ENCODE measurements around the gene RTKN. TPM values are rescaled to one million over a fixed set of nuclear protein-coding genes. Genes with fewer than 3 reads are reported as not detected.
"Not testable (repeated sequence)": the region's sequence is repeated elsewhere in the genome, so short reads cannot be mapped to it uniquely, and the experiment has no call there.

Gene RTKN, protein sequence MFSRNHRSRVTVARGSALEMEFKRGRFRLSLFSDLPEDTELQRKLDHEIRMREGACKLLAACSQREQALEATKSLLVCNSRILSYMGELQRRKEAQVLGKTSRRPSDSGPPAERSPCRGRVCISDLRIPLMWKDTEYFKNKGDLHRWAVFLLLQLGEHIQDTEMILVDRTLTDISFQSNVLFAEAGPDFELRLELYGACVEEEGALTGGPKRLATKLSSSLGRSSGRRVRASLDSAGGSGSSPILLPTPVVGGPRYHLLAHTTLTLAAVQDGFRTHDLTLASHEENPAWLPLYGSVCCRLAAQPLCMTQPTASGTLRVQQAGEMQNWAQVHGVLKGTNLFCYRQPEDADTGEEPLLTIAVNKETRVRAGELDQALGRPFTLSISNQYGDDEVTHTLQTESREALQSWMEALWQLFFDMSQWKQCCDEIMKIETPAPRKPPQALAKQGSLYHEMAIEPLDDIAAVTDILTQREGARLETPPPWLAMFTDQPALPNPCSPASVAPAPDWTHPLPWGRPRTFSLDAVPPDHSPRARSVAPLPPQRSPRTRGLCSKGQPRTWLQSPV
- polyA plus RNA-seq (ENCODE audit: insufficient read length in 12 of 12), result 10 to 100 TPM in 11 of 12 donors, not detected in 1; 32.5 to 58.4 (median 47.7) TPM
- long read RNA-seq, donor 1, partial matches to known transcripts, result 36 of 94 reads
- long read RNA-seq, donor 1, other reads (novel, unspliced or antisense), result 46 of 94 reads
- long read RNA-seq, donor 2, transcript RTKN-202 (12 exons, 2,142 nt), result major isoform, 8 of 13 reads
- long read RNA-seq, donor 2, partial matches to known transcripts, result 0 of 13 reads
- long read RNA-seq, donor 2, other reads (novel, unspliced or antisense), result 0 of 13 reads
- long read RNA-seq, donor 3, partial matches to known transcripts, result 0 of 7 reads
- long read RNA-seq, donor 3, other reads (novel, unspliced or antisense), result 0 of 7 reads
- long read RNA-seq, donor 4, partial matches to known transcripts, result 0 of 1 reads
- long read RNA-seq, donor 4, other reads (novel, unspliced or antisense), result 0 of 1 reads
- long read RNA-seq, donor 5, transcript RTKN-203 (13 exons, 2,646 nt), result major isoform, 5 of 23 reads
- long read RNA-seq, donor 5, transcript RTKN-202 (12 exons, 2,142 nt), result major isoform, 5 of 23 reads
- long read RNA-seq, donor 5, partial matches to known transcripts, result 9 of 23 reads
- long read RNA-seq, donor 5, other reads (novel, unspliced or antisense), result 0 of 23 reads
- long read RNA-seq, donor 6, partial matches to known transcripts, result 0 of 3 reads
- long read RNA-seq, donor 6, other reads (novel, unspliced or antisense), result 0 of 3 reads
- long read RNA-seq, donor 7, partial matches to known transcripts, result 0 of 5 reads
- long read RNA-seq, donor 7, other reads (novel, unspliced or antisense), result 0 of 5 reads
- long read RNA-seq, donor 8, partial matches to known transcripts, result 7 of 12 reads
- long read RNA-seq, donor 8, other reads (novel, unspliced or antisense), result 0 of 12 reads
- long read RNA-seq, donor 9, partial matches to known transcripts, result 0 of 4 reads
- long read RNA-seq, donor 9, other reads (novel, unspliced or antisense), result 0 of 4 reads
- long read RNA-seq, donor 10, transcript RTKN-201 (12 exons, 2,220 nt), result major isoform, 6 of 20 reads
- long read RNA-seq, donor 10, partial matches to known transcripts, result 6 of 20 reads
- long read RNA-seq, donor 10, other reads (novel, unspliced or antisense), result 0 of 20 reads
- long read RNA-seq, donor 11, partial matches to known transcripts, result 0 of 11 reads
- long read RNA-seq, donor 11, other reads (novel, unspliced or antisense), result 7 of 11 reads

DNA sequence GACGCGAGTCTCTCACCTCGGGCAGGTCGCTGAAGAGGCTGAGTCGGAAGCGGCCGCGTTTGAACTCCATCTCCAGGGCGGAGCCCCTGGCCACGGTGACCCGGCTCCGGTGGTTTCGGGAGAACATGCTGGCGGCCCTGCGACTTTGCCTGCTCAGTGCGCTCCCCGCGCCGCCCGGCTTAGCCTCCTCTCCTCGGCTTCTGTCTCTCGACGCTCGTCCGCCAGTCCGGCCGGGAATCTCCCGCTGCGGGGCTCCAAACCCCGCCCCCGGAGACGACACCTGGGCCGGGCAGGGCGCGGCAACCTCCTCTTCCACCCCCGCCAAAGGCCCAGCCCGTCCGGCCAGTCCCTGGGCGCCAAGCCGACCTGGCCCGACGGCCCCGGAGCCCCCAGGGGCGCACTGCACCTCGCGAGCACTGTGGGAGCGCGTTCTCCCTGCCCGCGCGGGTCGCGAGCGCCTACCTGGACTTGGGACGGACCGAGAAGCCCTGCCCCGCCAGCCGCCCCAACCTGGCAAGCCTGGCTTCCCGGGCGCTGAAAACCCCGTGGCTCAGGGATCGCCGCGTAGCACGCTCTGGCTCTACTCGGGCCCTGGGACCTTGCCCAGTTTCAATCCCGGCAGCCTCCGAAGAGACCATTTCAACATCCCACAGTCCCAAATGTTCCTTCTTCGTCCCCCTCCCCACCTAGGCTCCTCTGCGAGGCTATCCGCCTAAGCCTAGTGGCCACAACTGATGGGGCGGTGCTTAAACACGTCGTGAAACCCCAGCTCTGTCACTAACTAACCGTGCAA is at the start of gene RTKN:
Gene RTKN, minus strand, starts transcription at position 248 of the 793 bp plus-strand sequence. Its CDS starts 121 bp downstream, at position 127.
- DNase-seq, result peak; percentile 38

DNA sequence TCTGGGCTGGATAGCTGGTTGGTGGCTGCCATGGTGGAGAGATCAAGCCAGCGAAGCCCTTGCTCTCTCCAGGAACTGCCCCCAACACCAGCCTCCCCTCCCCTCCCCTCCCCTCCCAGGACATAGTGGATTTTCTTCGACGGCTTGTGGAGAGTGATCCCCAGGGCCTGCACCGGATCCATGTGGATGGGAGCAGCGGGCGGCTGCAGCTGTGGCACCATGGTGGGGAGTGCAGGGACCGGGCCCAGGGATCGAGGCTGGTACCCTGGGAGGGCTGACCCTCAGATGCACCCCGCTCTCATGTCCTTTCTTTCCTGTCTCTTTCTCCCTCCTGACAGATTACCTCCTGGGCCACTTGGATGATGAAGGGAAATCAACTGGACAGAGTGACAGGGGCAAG is 48.2 kb upstream of the RTKN start:
- DNase-seq, result no peak

DNA sequence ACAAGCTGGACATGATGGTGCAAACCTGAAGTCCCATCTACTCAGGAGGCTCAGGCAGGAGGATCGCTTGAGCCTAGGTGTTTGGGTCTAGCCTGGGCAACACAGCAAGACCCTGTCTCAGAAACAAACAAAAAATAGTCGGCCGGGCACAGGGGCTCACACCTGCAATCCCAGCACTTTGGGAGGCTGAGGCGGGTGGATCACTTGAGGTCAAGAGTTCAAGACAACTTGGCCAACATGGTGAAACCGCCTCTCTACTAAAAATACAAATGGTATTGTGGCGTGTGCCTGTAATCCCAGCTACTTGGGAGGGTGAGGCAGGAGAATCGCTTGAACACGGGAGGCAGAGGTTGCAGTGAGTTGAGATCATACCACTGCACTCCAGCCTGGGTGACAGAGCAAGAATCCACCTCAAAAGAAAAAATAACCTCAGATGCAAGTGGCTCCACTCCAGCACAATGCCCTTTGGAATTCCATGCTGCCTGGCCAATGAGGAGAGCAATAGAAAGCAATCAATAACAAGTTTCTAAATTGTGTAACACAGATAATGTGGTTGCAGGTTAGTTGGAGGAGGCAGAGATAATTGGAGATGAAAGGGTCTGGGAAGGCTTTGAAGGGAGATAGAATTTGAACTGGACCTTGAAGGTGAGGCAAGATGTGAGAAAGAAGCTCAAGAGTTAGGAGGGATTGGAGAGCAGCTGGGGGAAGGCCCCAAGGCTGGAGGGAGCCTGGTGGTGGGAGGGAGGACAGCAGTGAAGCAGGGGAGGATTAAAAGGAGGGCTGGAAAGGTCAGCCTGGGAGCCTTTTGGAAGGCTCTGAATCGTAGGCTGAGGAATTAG is 47.1 kb upstream of the RTKN start:
- DNase-seq, result no peak

DNA sequence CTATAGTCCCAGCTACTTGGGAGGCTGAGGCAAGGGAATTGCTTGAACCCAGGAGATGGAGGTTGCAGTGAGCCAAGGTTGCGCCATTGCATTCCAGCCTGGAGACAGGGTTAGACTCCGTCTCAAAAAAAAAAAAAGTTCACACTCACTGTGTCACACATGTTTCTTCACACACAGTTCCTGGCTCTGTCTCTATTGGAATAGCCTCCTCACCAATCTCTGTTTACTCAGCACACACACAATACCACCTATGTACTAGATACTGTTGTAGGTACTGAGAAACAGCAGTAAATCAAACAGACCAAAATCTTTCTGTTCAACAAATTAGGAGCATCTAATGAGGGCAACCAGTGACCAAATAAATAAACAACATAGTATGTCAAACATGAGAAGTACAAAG is 44.4 kb upstream of the RTKN start:
- DNase-seq, result no peak

DNA sequence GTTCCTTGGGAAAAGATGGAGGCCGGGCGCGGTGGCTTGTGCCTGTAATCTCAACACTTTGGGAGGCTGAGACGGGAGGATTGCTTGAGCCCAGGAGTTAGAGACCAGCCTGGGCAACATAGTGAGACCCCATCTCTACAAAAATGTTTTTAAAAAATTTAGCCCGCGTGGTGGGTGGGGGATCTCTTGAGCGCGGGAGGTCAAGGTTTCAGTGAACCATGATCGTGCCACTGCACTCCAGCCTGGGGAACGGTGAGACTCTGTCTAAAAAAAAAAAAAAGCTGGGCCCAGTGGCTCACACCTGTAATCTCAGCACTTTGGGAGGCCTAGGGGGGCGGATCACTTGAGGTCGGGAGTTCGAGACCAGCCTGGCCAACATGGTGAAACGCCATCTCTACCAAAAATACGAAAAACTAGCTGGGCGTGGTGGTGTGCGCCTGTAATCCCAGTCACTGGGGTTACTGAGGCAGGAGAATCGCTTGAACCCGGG is 42.0 kb upstream of the RTKN start:
- DNase-seq, result not testable (repeated sequence)

DNA sequence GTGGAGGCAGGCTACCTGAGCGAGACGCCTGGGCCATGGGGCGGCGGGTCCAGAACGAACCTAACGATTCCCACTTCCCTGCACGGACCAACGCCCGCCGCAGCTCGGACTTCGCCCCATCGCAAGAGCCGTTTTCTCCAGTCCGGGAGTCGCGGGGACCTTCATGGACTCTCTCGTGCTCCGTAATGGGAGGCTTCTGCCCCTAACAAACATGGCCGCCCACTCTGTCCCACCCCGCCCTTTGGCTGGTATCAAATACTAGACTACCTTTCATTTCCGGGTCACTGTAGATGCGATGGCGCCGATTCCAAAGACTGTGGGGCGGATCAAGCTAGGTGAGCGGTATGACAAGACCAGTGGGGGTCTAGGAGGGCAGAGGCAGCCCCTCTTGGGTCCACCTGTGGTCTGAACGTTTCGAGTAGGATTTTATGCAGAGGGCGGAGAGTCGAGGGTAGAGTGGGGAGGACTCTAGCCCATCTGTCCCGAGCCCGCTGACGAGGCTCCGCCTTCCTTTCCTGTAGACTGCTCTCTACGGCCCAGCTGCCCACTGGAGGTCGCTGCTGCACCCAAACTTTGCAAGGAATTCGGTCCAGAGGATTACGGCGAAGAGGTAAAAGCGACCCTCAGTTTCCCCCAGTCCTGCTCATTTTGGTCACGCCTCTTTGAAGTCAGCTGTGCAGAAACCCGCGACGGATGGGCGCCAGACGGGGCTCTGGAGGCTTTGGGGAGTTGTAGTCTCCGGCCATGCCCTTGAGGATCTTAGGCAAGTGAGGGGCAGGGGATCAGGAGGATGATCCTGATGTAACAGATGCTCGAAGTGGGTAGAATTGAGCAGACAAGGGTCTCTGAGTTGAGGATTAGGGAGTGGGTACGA is 41.3 kb upstream of the RTKN start, which contains the start of the genes CCDC142 and TTC31:
Gene CCDC142, minus strand, starts transcription at position 198 of the 874 bp plus-strand sequence. Its CDS starts 161 bp downstream, at position 37.
Gene TTC31, plus strand, starts transcription at position 281 of the 874 bp plus-strand sequence. Its CDS starts 15 bp downstream, at position 296.
- DNase-seq, result peak; percentile 97

DNA sequence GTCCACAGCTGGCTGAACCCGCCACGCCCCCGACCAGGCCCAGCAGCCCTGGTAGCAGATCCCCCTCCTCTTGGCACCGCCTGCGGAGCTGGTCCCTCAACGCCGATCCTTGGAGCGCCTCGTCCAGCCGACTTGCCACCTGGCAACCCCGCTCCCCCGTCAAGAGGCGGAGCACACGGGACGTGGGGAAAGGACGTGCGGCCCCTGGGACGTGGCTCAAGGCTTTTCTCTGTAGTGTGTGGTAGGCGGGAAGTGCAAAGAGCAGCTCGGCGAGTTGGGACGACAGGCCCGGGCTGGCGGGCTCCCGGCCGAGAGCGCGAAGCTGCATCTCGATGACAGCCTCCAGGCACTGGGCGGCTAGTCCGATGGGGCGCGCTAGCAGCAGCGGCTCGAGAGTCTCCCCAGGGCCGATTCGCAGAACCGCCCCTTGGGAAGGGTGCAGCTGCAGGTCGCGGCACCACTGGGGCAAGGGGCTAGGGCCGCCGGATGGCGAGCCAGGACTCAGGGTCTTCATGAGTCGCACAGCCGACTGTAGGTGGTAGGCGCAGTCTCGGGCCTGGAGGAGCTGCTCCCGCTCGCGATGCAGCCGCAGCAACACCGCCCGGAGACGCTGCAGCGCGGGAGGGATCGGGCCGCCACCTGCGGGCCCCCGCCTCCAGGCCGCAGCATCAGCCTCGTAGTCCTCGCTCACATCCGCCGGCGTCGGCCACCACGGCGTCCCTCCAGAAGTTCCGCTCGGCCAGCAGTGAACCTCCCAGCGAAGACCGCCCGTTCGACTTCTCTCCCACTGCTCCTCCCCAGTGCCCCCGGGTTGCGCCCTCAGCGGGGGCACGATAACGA is 40.4 kb upstream of the RTKN start:
- no peak for DNase-seq

DNA sequence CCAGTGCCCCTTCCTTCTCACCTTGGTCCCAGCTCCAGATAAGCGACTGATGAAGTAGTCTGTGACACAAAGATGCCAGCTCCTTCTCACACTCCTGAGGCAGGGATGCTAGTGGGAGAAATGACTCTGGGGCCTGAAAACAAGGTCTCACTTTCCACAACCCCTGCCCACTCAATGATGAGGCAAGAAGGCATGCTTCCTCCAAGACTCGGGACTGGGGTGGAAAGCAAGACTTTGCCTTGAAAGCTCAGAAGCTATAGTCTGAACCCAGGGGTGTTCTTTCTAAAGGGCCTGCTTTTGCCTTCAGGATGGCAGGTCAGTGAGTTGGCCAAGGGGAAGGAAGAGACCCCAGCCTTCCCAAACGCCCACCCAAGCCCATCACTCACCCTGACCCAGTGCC is 39.7 kb upstream of the RTKN start:
- DNase-seq, result no peak

DNA sequence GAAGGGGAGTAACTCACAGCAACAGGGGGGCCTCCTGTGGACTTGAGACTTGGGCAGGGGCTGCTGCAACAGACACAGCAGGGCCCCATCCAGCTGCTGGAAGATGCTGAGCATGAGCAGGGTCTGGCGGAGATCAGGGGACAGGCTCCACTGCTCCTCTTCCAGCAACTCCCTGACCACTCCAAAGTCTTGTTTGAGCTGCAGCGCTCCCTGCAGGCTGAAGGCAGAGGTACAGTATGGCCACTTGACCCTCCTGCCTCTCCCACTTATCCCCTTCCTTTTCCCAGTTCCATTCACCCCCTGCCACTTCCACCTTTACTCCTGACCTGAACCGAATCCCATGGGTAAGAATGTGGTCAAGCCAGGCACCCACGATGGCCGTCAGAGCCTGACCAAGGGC is 33.2 kb upstream of the RTKN start:
- no peak for DNase-seq

DNA sequence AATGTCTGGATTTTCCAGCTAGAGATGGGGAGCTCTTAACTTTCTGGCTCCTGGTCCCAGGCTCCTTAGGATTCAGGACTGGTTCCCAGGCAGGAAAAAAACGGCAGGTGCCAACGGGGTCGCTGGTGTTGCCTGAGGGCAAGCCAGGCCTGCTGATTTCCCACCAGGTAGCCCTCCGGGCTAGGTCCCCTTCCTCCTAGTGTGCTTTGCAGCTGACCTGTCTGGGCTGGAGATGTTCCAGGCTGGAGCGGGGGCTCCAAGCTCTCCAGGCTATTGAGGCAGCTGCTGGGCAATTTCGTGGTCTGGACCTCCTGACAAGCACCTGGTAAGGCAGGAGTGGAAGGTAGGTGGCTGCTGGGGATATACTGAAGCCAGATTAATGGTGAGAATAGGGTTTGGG is 32.7 kb upstream of the RTKN start:
- DNase-seq, result no peak

DNA sequence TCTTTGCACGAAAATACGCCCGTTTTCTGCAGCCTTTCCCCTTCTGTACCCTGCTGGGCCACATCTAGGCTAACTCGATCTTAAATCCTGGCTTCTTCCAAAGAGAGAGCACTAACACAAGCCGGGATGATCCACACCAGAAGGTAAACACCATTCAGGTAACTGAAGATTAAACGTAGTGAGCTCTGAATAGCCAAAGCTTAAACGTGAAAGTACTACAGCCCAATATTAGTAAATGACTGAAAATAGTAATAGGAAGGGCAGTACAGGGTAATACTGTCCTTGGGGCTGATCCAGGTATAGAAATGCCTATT is 31.2 kb upstream of the RTKN start:
- DNase-seq, result no peak

DNA sequence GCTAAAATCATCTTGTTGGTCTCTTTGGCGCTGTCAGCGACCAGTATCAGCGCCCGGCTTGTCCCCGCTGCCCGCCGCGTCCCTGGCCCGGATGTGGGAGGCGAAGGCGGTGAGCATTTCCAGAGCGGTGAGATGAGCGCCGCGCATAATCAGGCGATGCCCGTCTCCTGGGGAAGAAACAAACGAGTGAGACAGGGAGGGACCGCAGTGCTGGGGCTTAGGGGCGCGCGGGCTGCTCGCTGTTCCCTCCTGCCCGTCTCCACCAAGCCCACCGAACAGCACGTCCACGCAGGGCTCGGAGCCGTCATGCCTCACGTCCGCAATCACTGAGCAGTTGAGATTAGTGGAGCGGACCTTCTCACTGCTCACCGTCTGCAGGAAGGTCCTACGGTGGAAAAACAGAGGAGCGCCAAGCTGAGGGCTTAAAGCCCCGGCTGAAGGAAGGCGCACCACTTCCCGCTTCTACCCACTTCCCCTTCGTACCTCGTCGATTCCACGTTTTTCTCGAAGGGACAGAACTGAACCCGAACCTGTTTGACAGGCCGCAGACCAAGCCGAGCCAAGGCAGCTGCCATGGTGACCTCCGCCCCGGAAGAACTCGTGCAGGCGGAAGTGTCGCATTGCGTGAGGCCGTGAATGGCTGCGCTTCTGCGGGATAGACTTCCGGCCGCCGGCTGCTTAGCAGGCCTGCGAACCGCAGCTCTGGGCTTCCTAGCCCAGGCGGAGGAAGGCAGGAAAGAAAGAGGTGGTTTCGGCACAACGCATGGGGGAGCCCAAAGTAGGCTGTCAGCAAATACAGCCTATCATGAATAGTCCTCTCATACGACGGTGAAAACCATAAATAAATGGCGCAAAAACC is 30.6 kb upstream of the RTKN start, which contains the start of gene MRPL53:
Gene MRPL53, minus strand, starts transcription at position 595 of the 859 bp plus-strand sequence. Its CDS starts 20 bp downstream, at position 575.
- DNase-seq, result peak; percentile 97

DNA sequence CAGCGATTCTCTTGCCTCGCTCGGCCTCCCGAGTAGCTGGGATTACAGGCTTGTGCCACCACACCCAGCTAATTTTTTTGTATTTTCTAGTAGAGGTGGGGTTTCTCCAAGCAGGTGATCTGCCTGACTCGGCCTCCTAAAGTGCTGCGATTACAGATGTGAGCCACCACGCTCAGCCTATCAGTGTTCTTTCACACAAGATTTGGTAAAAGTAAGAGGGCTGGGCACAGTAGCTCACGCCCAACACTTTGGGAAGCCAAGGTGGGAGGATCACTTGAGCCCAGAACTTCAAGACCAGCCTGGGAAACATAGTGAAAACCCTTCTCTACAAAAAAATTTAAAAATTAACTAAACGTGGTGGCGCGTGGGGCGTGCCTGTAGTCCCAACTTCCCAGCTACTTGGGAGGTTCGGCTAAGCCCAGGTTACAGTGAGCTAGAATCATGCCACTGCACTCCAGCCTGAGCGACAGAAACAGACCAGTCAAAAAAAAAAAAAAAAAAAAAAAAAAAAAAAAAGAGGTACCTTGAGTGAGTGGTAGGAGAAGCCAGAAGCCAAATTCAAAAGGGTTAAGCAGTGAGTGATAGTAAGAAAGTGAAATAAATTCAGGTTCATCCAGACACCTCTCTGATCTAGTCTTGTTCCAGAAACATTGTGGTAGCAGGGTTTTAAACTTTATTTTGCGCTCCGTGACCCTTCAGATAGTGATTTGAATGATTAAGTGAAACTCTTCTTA is 29.8 kb upstream of the RTKN start:
- no peak for DNase-seq

DNA sequence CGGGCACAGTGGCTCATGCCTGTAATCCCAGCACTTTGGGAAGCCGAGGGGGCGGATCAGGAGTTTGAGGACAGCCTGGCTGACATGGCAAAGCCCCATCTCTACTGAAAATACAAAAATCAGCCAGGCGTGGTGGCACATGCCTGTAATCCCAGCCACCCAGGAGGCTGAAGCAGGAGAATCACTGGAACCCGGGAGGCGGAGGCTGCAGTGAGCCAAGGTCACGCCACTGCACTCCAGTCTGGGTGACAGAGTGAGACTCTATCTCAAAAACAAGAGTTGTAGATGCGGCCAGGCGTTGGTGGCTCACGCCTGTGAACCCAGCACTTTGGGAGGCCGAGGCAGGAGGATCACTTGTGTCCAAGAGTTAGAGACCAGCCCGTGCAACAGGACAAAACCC is 29.0 kb upstream of the RTKN start:
- not testable (repeated sequence) for DNase-seq

DNA sequence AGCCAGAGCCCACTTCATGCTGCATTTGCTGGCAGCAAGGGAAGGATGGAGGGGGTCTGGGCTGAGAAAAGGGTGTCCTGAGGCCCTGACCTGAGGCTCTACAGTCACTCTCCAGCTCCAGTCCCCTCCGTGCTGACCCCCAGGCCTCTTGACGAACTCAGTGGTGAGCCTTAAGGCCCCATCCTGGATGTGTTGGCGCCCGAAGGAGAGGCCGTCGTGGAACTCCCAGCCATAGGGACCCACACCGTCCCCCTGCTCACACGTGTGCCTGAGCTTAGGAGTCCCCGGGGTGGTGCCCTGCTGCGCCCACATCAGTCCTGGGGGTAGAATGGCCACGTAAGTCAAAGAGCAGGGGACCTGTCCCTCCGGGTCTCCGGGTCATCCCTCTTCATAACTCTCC is 22.7 kb upstream of the RTKN start:
- no peak for DNase-seq
